ENCODE results near the gene ARHGAP44.
"Not testable (repeated sequence)": the region's sequence is repeated elsewhere in the genome, so short reads cannot be mapped to it uniquely, and the experiment has no call there.

DNA sequence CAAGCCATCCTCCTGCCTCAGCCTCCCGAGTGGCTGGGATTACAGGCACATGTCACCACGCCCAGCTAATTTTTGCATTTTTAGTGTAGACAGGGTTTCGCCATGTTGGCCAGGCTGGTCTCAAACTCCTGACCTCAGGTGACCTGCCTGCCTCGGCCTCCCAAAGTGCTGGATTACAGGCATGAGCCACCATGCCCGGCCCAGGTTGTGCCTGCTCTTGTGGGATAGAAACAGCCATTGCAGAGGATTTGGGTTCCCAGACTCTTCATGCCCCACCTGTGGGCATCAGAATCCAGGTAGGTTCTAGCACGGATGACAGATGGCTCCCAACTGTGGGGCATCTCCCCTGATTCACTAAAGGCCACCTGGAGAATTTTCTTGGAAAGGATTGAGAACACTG, 189.5 kb downstream of the ARHGAP44 start:
- TF ChIP-seq, protein P1, sequence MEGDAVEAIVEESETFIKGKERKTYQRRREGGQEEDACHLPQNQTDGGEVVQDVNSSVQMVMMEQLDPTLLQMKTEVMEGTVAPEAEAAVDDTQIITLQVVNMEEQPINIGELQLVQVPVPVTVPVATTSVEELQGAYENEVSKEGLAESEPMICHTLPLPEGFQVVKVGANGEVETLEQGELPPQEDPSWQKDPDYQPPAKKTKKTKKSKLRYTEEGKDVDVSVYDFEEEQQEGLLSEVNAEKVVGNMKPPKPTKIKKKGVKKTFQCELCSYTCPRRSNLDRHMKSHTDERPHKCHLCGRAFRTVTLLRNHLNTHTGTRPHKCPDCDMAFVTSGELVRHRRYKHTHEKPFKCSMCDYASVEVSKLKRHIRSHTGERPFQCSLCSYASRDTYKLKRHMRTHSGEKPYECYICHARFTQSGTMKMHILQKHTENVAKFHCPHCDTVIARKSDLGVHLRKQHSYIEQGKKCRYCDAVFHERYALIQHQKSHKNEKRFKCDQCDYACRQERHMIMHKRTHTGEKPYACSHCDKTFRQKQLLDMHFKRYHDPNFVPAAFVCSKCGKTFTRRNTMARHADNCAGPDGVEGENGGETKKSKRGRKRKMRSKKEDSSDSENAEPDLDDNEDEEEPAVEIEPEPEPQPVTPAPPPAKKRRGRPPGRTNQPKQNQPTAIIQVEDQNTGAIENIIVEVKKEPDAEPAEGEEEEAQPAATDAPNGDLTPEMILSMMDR (IDR thresholded peaks at IDR 0.05; ENCODE audit: low read depth, low read length), result not testable (repeated sequence)
- not testable (repeated sequence) for TF ChIP-seq EZH2phosphoT487 (IDR thresholded peaks at IDR 0.05; ENCODE audit: low read depth)
